K562 (cell line): Measurements from ENCODE around the gene ILF3. TPM values are rescaled to one million over a fixed set of nuclear protein-coding genes. Genes with fewer than 3 reads are reported as not detected.

ENCODE experiments used
- ARNT ChIP-seq, 2 experiments: fragments of 450-650 bp; IDR thresholded peaks; 2 replicates each; pipeline ENCODE4 v1.6.1; 2016; ENCODE audit warnings: mild to moderate bottlenecking in 1 of 2
- BDP1 ChIP-seq: IDR thresholded peaks from 3 replicates; pipeline ENCODE4 v1.6.1; 2011; ENCODE audit not compliant: insufficient read length, insufficient read depth
- ESRRB ChIP-seq: fragments of 250-450 bp; sonication (Bioruptor Pico); IDR thresholded peaks from 2 replicates; pipeline ENCODE4 v1.5.0; 2020; ENCODE audit warnings: mild to moderate bottlenecking, moderate library complexity, borderline replicate concordance
- FOXA1 ChIP-seq: fragments of 450-650 bp; IDR thresholded peaks from 2 replicates; pipeline ENCODE4 v1.6.1; 2016; ENCODE audit warnings: mild to moderate bottlenecking, borderline replicate concordance
- FOXK1 ChIP-seq: sonication (generic); formaldehyde crosslinking; IDR thresholded peaks from 2 replicates; pipeline ENCODE4 v1.8.0; 2022; ENCODE audit warnings: missing genetic modification reagents, mild to moderate bottlenecking, borderline replicate concordance
- GTF2F1 ChIP-seq: IDR thresholded peaks from 2 replicates; pipeline ENCODE4 v1.6.1; 2011; ENCODE audit warnings: low read depth, low read length, improper control_type of control experiment
- HDGF ChIP-seq: fragments of 450-650 bp; IDR thresholded peaks from 2 replicates; pipeline ENCODE4 v1.6.1; 2016
- HMG20B ChIP-seq: fragments of 250-450 bp; sonication (Bioruptor Pico); IDR thresholded peaks from 2 replicates; pipeline ENCODE4 v1.5.0; 2021; ENCODE audit warnings: mild to moderate bottlenecking
- IRF2 ChIP-seq: sonication (generic); formaldehyde crosslinking; IDR thresholded peaks from 2 replicates; pipeline ENCODE4 v1.8.1; 2022; ENCODE audit warnings: mild to moderate bottlenecking, missing genetic modification reagents
- JUN ChIP-seq, 2 experiments: sonication (generic) in 1 of 2; formaldehyde crosslinking in 1 of 2; IDR thresholded peaks; 2 replicates each; pipeline versions ENCODE4 v1.6.1 to v1.8.0; 2012 to 2022; ENCODE audit warnings: borderline replicate concordance in 2 of 2, mild to moderate bottlenecking in 2 of 2, improper control_type of control experiment in 1 of 2, low read depth in 1 of 2, low read length in 1 of 2, missing genetic modification reagents in 1 of 2
- KDM4B ChIP-seq, 2 experiments: fragments of 450-650 bp in 1 of 2; sonication (generic) in 1 of 2; IDR thresholded peaks; 2 replicates each; pipeline ENCODE4 v1.6.1; 2016 to 2017; ENCODE audit warnings: borderline replicate concordance in 2 of 2, antibody characterized with exemption in 1 of 2, low read depth in 1 of 2, mild to moderate bottlenecking in 1 of 2
- MCM3 ChIP-seq: fragments of 450-650 bp; IDR thresholded peaks from 2 replicates; pipeline ENCODE4 v1.6.1; 2016
- NR4A1 ChIP-seq, 2 experiments: fragments of 250-450 bp in 1 of 2; fragments of 450-650 bp in 1 of 2; sonication (Bioruptor Pico) in 1 of 2; IDR thresholded peaks; 2 replicates each; pipeline versions ENCODE4 v1.4.0 to v1.6.1; 2016 to 2020; ENCODE audit warnings: mild to moderate bottlenecking in 2 of 2, missing compliant biosample characterization in 1 of 2, missing genetic modification characterization in 1 of 2, moderate library complexity in 1 of 2
- PPARD ChIP-seq: fragments of 250-450 bp; sonication (Bioruptor Pico); IDR thresholded peaks from 2 replicates; pipeline ENCODE4 v1.8.0; 2022; ENCODE audit warnings: inconsistent platforms, mild to moderate bottlenecking, moderate library complexity
- SMARCB1 ChIP-seq: IDR thresholded peaks from 2 replicates; pipeline ENCODE4 v1.6.1; 2011; ENCODE audit warnings: improper control_type of control experiment, low read depth; ENCODE audit not compliant: insufficient read length
- SMARCC2 ChIP-seq: fragments of 450-650 bp; IDR thresholded peaks from 2 replicates; pipeline ENCODE4 v1.6.1; 2017; ENCODE audit warnings: antibody characterized with exemption, moderate library complexity, mild to moderate bottlenecking, low read depth
- TOE1 ChIP-seq, 2 experiments: fragments of 450-650 bp in 1 of 2; sonication (generic) in 1 of 2; formaldehyde crosslinking in 1 of 2; IDR thresholded peaks; 2 replicates each; pipeline versions ENCODE4 v1.7.1 to v1.8.0; 2016 to 2022; ENCODE audit warnings: borderline replicate concordance in 2 of 2, mild to moderate bottlenecking in 2 of 2, antibody characterized with exemption in 1 of 2, inconsistent platforms in 1 of 2, low read depth in 1 of 2, missing genetic modification reagents in 1 of 2, moderate library complexity in 1 of 2
- U2AF2 ChIP-seq: fragments of 200-400 bp; formaldehyde crosslinking; optimal IDR thresholded peaks from 2 replicates; pipeline ENCODE3; 2017; ENCODE audit warnings: low read depth, mild to moderate bottlenecking, low read length
- ZNF12 ChIP-seq: sonication (generic); formaldehyde crosslinking; IDR thresholded peaks from 2 replicates; pipeline ENCODE4 v1.4.0; 2020; ENCODE audit warnings: mild to moderate bottlenecking, missing genetic modification reagents
- ZNF384 ChIP-seq: IDR thresholded peaks from 2 replicates; pipeline ENCODE4 v1.6.1; 2012; ENCODE audit warnings: low read depth, low read length, improper control_type of control experiment
- ZNF445 ChIP-seq: fragments of 250-450 bp; sonication (Bioruptor Pico); IDR thresholded peaks from 2 replicates; pipeline ENCODE4 v1.4.0; 2020; ENCODE audit warnings: low read depth, mild to moderate bottlenecking, moderate library complexity
- ZNF57 ChIP-seq: fragments of 450-650 bp; formaldehyde crosslinking; IDR thresholded peaks from 2 replicates; pipeline ENCODE4 v1.4.0; 2020; ENCODE audit warnings: mild to moderate bottlenecking, moderate library complexity
- ZNF830 ChIP-seq: fragments of 250-450 bp; sonication (Bioruptor Pico); IDR thresholded peaks from 2 replicates; pipeline ENCODE4 v1.5.0; 2021; ENCODE audit warnings: mild to moderate bottlenecking
- polyA plus RNA-seq, 8 experiments: library from polyadenylated mRNA; depleted of rRNA in 4 of 8; stranded (reverse) in 5 of 8; unstranded in 3 of 8; fragments of >200 nt; fragmentation: Nextera tagmentation in 2 of 8; fragmentation: Illumina TruSeq in 1 of 8; extraction: Ambion mirVana in 2 of 8; extraction: Trizol in 1 of 8; gene quantifications; 2 replicates each; pipeline versions ENCODE4 v1.2.1 to v1.2.3, GENCODE V29; 2011 to 2014; ENCODE audit warnings: inconsistent platforms in 1 of 8, missing spikeins in 1 of 8
- total RNA-seq, 7 experiments: library from RNA; depleted of rRNA in 6 of 7; stranded (reverse); fragments of >200 nt in 6 of 7; fragmentation: Illumina TruSeq in 2 of 7; extraction: Trizol in 2 of 7; gene quantifications; 2 replicates each; pipeline versions ENCODE4 v1.2.1 to v1.2.3, GENCODE V29; 2011 to 2021; ENCODE audit warnings: low replicate concordance in 1 of 7
- TF ChIP-seq, protein P1 (sequence below): fragments of 250-450 bp; sonication (Bioruptor Pico); IDR thresholded peaks from 2 replicates; pipeline ENCODE4 v1.9.0; 2021; ENCODE audit warnings: mild to moderate bottlenecking
- TF ChIP-seq, protein P2 (sequence below): fragments of 250-450 bp; sonication (Bioruptor Pico); IDR thresholded peaks from 2 replicates; pipeline ENCODE4 v1.5.0; 2020; ENCODE audit warnings: mild to moderate bottlenecking
- TF ChIP-seq, protein P3 (sequence below): sonication (generic); formaldehyde crosslinking; IDR thresholded peaks from 2 replicates; pipeline ENCODE4 v1.8.1; 2022; ENCODE audit warnings: missing genetic modification reagents

Gene ILF3
- total and polyA plus RNA-seq, 9 of the 15 experiments (the other 6 are each of a cell fraction or from before 2014, with no cell fraction given) = 26.0 to 453 (median 175) TPM

DNA sequence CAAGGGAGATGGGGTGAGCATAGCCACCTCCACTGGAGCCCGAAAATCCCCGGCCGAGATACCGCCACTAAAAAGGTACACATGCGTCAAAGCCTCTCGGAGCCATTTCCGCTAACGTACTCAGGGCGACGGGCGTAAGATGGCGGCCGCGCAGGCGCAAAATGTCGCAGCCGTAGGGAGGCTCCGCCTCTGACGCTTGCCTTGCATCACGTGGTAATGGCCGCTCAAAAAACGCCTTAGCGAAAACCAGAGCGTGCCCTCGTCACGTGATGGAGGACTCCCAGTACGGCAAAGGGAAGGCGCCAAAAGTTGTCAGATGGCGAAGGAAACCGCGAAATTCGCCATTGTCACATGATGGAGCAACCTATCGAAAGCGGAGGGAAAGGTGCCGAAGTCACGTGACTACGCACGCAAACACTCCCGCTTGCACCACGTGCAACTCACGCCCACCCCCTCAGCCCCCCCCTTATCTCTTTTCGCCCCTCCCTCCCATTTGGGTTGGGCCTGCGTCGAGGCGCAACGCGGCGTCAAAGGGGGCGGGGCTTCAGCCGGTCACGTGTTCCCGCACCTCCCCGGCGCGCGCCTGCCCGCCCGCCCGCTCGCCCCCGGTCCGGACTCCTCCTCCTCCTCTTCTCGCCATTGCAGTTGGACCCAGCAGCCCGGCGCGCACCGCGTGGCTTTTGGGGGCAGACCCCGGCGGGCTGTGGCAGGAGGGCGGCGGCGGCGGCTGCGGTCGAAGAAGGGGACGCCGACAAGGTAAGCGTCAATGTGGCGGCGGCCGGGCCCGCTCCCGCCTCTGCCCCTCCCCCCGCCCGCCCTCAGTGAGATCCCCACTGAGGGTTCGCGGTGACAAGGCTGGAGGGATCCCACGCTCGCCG is at the start of gene ILF3 (continued):
- TF ChIP-seq SMARCB1 = no peak
- TF ChIP-seq BDP1 = no peak
- peak; percentile 45; the same call in 1 of the 2 replicates for TF ChIP-seq NR4A1 (CRISPR knock-in tag; IDR thresholded peaks at IDR 0.05)
- TF ChIP-seq NR4A1 (tag; IDR thresholded peaks at IDR 0.05) = 0 out of 2 replicates have a peak, but pooled peaks have one; percentile 69
- no peak for TF ChIP-seq SMARCC2
- TF ChIP-seq GTF2F1 = peak; percentile 71; the same call in 1 of the 2 replicates
- TF ChIP-seq ZNF445 (CRISPR knock-in tag) = no peak
- peak; percentile 89 to 90 for TF ChIP-seq ARNT (IDR thresholded peaks at IDR 0.05)
- TF ChIP-seq KDM4B (IDR thresholded peaks at IDR 0.05; ENCODE audit: borderline replicate concordance in 2 of 2, low read depth in 1 of 2) = peak in 1 of 2 experiments; percentile 90; a peak in 2 of 4 replicates
- no peak for TF ChIP-seq HMG20B (CRISPR knock-in tag)
- no peak for TF ChIP-seq IRF2 (CRISPR knock-in tag)
- TF ChIP-seq, protein P1, sequence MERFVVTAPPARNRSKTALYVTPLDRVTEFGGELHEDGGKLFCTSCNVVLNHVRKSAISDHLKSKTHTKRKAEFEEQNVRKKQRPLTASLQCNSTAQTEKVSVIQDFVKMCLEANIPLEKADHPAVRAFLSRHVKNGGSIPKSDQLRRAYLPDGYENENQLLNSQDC (CRISPR knock-in tag) = peak; percentile 21; the same call in 1 of the 2 replicates
- no peak for TF ChIP-seq HDGF
- peak; percentile 83 for TF ChIP-seq ZNF384
- TF ChIP-seq JUN (IDR thresholded peaks at IDR 0.05; ENCODE audit: borderline replicate concordance, low read depth, low read length) = peak; percentile 73; the same call in 1 of the 2 replicates
- TF ChIP-seq JUN (CRISPR knock-in tag; IDR thresholded peaks at IDR 0.05; ENCODE audit: borderline replicate concordance) = no peak; the same call in 1 of the 2 replicates
- no peak for TF ChIP-seq ZNF12 (CRISPR knock-in tag)
- no peak for TF ChIP-seq ZNF830
- no peak for TF ChIP-seq U2AF2
- TF ChIP-seq, protein P2, sequence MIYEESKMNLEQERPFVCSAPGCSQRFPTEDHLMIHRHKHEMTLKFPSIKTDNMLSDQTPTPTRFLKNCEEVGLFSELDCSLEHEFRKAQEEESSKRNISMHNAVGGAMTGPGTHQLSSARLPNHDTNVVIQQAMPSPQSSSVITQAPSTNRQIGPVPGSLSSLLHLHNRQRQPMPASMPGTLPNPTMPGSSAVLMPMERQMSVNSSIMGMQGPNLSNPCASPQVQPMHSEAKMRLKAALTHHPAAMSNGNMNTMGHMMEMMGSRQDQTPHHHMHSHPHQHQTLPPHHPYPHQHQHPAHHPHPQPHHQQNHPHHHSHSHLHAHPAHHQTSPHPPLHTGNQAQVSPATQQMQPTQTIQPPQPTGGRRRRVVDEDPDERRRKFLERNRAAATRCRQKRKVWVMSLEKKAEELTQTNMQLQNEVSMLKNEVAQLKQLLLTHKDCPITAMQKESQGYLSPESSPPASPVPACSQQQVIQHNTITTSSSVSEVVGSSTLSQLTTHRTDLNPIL = no peak
- TF ChIP-seq PPARD (CRISPR knock-in tag) = no peak
- TF ChIP-seq TOE1 (IDR thresholded peaks at IDR 0.05; ENCODE audit: borderline replicate concordance) = peak; percentile 100
- TF ChIP-seq TOE1 (CRISPR knock-in tag; IDR thresholded peaks at IDR 0.05; ENCODE audit: borderline replicate concordance, low read depth) = peak; percentile 89; the same call in 1 of the 2 replicates
- TF ChIP-seq MCM3 = no peak
- no peak for TF ChIP-seq FOXA1
- TF ChIP-seq ZNF57 = no peak
- no peak for TF ChIP-seq ESRRB (CRISPR knock-in tag)
- TF ChIP-seq, protein P3, sequence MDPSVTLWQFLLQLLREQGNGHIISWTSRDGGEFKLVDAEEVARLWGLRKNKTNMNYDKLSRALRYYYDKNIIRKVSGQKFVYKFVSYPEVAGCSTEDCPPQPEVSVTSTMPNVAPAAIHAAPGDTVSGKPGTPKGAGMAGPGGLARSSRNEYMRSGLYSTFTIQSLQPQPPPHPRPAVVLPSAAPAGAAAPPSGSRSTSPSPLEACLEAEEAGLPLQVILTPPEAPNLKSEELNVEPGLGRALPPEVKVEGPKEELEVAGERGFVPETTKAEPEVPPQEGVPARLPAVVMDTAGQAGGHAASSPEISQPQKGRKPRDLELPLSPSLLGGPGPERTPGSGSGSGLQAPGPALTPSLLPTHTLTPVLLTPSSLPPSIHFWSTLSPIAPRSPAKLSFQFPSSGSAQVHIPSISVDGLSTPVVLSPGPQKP (CRISPR knock-in tag) = no peak
- peak; percentile 97 for TF ChIP-seq FOXK1 (CRISPR knock-in tag)
